ENCODE data around the gene CEBPB. TPM values are rescaled to one million over a fixed set of nuclear protein-coding genes. Genes with fewer than 3 reads are reported as not detected.

Gene CEBPB
- total and polyA plus RNA-seq, 4 donors = 19.7 to 61.8 (median 29.2) TPM

DNA sequence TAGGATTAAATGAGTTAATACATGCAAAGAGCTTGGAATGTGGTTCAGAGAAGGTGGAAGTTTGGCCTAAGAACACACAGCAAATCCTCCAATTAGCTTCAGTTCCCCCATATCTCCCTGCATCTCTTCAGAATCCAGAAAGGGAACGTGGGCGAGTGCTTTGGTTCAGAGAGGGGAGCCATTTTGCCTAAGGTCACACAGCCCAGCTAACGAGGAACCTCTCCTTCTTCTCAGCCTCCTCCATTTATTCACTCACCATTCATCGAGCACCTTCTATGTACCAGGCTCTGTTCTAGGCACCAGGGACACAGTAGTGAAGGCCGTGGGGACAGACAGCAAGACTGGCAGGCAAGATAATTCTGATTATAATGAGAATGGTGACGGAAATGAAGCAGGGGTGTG is 2.3 kb upstream of the CEBPB start:
- TF ChIP-seq FOXA1 (IDR thresholded peaks at IDR 0.05) (no peak), TAF1 (conservative IDR thresholded peaks at IDR 0.05) (no peak), RAD21 (IDR thresholded peaks at IDR 0.05) (no peak), RXRA (IDR thresholded peaks at IDR 0.05) (no peak), HNF4G (IDR thresholded peaks at IDR 0.05) (no peak)
- TF ChIP-seq, protein P1, sequence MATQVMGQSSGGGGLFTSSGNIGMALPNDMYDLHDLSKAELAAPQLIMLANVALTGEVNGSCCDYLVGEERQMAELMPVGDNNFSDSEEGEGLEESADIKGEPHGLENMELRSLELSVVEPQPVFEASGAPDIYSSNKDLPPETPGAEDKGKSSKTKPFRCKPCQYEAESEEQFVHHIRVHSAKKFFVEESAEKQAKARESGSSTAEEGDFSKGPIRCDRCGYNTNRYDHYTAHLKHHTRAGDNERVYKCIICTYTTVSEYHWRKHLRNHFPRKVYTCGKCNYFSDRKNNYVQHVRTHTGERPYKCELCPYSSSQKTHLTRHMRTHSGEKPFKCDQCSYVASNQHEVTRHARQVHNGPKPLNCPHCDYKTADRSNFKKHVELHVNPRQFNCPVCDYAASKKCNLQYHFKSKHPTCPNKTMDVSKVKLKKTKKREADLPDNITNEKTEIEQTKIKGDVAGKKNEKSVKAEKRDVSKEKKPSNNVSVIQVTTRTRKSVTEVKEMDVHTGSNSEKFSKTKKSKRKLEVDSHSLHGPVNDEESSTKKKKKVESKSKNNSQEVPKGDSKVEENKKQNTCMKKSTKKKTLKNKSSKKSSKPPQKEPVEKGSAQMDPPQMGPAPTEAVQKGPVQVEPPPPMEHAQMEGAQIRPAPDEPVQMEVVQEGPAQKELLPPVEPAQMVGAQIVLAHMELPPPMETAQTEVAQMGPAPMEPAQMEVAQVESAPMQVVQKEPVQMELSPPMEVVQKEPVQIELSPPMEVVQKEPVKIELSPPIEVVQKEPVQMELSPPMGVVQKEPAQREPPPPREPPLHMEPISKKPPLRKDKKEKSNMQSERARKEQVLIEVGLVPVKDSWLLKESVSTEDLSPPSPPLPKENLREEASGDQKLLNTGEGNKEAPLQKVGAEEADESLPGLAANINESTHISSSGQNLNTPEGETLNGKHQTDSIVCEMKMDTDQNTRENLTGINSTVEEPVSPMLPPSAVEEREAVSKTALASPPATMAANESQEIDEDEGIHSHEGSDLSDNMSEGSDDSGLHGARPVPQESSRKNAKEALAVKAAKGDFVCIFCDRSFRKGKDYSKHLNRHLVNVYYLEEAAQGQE (IDR thresholded peaks at IDR 0.05) = no peak
- TF ChIP-seq, protein P2, sequence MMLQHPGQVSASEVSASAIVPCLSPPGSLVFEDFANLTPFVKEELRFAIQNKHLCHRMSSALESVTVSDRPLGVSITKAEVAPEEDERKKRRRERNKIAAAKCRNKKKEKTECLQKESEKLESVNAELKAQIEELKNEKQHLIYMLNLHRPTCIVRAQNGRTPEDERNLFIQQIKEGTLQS (IDR thresholded peaks at IDR 0.05) = no peak
- no peak for DNase-seq (ENCODE audit: low spot score)
- WGBS = 94% methylated on average over 6 of the region's 6 CpGs
- Histone ChIP-seq H3K9me3 (ENCODE audit: control insufficient read depth in 4 of 4, low read length in 3 of 4) (no peaks in the 10 kb centered on the region), H3K36me3 (ENCODE audit: control insufficient read depth in 4 of 4, insufficient read depth in 3 of 4, low read depth in 1 of 4, low read length in 3 of 4) (peaks cover 0 to 7% (median 0%) of the 10 kb centered on the region in 4 donors), H3K9ac (ENCODE audit: low read depth in 1 of 2, low read length in 2 of 2) (peak overlapping the region; percentile 17 to 29), H3K4me3 (ENCODE audit: low read depth in 1 of 3, low read length in 3 of 3) (no peak overlapping the region), H3K27me3 (ENCODE audit: control insufficient read depth in 4 of 4, insufficient read depth in 4 of 4, low read length in 3 of 4) (no peaks in the 10 kb centered on the region), H3K4me1 (ENCODE audit: control insufficient read depth in 4 of 4, insufficient read depth in 4 of 4, low read length in 3 of 4) (peaks cover 0 to 34% (median 26%) of the 10 kb centered on the region in 4 donors), H3K27ac (ENCODE audit: low read depth in 1 of 2, low read length in 2 of 2) (peak overlapping the region; percentile 79 to 98)

DNA sequence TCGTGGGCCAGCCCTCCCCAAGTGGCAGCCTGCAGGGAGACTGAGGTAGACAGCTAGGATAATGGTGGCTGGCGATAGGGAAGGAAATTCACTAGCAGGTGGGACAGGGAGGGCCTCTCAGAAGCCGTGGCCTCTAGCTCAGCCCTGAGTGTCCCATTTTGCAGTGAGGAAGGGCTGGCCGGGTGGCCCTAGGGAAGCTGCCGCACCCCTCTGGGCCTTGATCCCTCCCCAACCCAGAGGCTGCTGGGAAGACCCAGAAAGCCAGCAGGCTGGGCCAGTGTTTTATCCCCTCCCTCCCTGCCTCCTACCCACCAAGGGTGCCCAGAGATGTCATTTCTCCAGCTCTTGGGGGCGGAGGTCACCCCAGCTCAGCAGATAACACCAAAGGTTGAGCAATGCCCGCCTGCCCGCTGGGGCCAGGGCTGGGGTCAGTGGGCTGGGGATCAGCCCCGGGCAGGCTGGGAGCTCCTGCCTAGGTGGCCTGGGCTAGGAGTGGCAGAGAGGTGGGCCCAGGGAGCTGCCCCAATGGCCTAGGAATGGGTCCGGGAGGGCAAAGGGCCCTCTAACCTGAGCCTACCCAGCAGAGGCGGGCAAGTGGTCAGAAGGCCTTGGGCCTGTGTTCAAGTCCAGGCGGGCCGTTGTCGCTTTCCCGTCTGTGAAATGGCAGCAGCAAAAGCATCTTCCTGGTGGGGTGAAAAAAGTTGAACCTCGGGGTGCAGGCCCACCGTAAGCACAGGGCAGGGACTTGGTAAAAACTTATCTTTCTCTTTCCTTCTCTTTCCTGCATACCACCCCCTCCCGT is 1.6 kb upstream of the CEBPB start:
- peaks cover 0 to 9% (median 0%) of the 10 kb centered on the region in 4 donors for H3K36me3 ChIP-seq (ENCODE audit: control insufficient read depth in 4 of 4, insufficient read depth in 3 of 4, low read depth in 1 of 4, low read length in 3 of 4)
- no peaks in the 10 kb centered on the region for H3K27me3 ChIP-seq (ENCODE audit: control insufficient read depth in 4 of 4, insufficient read depth in 4 of 4, low read length in 3 of 4)
- DNase-seq (ENCODE audit: low spot score) = peak; percentile 67
- H3K27ac ChIP-seq (ENCODE audit: low read depth in 1 of 2, low read length in 2 of 2) = peak overlapping the region; percentile 79 to 98
- peak overlapping the region; percentile 1 to 78 (median 28) for H3K4me3 ChIP-seq (ENCODE audit: low read depth in 1 of 3, low read length in 3 of 3)
- H3K9ac ChIP-seq (ENCODE audit: low read depth in 1 of 2, low read length in 2 of 2) = peak overlapping the region; percentile 24 to 64
- no peaks in the 10 kb centered on the region for H3K9me3 ChIP-seq (ENCODE audit: control insufficient read depth in 4 of 4, low read length in 3 of 4)
- H3K4me1 ChIP-seq (ENCODE audit: control insufficient read depth in 4 of 4, insufficient read depth in 4 of 4, low read length in 3 of 4) = peaks cover 0 to 42% (median 26%) of the 10 kb centered on the region in 4 donors
- 40% methylated on average over 18 of the region's 18 CpGs for WGBS
- TF ChIP-seq, protein P3, sequence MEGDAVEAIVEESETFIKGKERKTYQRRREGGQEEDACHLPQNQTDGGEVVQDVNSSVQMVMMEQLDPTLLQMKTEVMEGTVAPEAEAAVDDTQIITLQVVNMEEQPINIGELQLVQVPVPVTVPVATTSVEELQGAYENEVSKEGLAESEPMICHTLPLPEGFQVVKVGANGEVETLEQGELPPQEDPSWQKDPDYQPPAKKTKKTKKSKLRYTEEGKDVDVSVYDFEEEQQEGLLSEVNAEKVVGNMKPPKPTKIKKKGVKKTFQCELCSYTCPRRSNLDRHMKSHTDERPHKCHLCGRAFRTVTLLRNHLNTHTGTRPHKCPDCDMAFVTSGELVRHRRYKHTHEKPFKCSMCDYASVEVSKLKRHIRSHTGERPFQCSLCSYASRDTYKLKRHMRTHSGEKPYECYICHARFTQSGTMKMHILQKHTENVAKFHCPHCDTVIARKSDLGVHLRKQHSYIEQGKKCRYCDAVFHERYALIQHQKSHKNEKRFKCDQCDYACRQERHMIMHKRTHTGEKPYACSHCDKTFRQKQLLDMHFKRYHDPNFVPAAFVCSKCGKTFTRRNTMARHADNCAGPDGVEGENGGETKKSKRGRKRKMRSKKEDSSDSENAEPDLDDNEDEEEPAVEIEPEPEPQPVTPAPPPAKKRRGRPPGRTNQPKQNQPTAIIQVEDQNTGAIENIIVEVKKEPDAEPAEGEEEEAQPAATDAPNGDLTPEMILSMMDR (IDR thresholded peaks at IDR 0.05; ENCODE audit: low read depth, low read length, missing input control) = no peak
- peak; percentile 56 to 88 for TF ChIP-seq JUND (IDR thresholded peaks at IDR 0.05)
- TF ChIP-seq, protein P4, sequence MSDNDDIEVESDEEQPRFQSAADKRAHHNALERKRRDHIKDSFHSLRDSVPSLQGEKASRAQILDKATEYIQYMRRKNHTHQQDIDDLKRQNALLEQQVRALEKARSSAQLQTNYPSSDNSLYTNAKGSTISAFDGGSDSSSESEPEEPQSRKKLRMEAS (IDR thresholded peaks at IDR 0.05) = peak; percentile 95
- TF ChIP-seq, protein P2 (IDR thresholded peaks at IDR 0.05) = peak; percentile 33
- TF ChIP-seq, protein P5, sequence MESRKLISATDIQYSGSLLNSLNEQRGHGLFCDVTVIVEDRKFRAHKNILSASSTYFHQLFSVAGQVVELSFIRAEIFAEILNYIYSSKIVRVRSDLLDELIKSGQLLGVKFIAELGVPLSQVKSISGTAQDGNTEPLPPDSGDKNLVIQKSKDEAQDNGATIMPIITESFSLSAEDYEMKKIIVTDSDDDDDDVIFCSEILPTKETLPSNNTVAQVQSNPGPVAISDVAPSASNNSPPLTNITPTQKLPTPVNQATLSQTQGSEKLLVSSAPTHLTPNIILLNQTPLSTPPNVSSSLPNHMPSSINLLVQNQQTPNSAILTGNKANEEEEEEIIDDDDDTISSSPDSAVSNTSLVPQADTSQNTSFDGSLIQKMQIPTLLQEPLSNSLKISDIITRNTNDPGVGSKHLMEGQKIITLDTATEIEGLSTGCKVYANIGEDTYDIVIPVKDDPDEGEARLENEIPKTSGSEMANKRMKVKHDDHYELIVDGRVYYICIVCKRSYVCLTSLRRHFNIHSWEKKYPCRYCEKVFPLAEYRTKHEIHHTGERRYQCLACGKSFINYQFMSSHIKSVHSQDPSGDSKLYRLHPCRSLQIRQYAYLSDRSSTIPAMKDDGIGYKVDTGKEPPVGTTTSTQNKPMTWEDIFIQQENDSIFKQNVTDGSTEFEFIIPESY (IDR thresholded peaks at IDR 0.05) = peak; percentile 94
- TF ChIP-seq RAD21 (IDR thresholded peaks at IDR 0.05) = peak; percentile 59 to 68
- peak; percentile 41 for TF ChIP-seq TAF1 (conservative IDR thresholded peaks at IDR 0.05)
- peak; percentile 99 for TF ChIP-seq RXRA (IDR thresholded peaks at IDR 0.05)
- TF ChIP-seq HNF4G (IDR thresholded peaks at IDR 0.05) = peak; percentile 82
- peak; percentile 84 for TF ChIP-seq YY1 (IDR thresholded peaks at IDR 0.05)
- TF ChIP-seq SP1 (IDR thresholded peaks at IDR 0.05) = peak; percentile 99
- peak; percentile 92 to 95 for TF ChIP-seq HNF4A (conservative IDR thresholded peaks at IDR 0.05)
- peak; percentile 76 for TF ChIP-seq FOXA1 (IDR thresholded peaks at IDR 0.05)
- TF ChIP-seq NR2F2 (IDR thresholded peaks at IDR 0.05) = peak; percentile 76
- peak; percentile 44 for TF ChIP-seq FOXA2 (IDR thresholded peaks at IDR 0.05)
- TF ChIP-seq, protein P1 (IDR thresholded peaks at IDR 0.05) = peak; percentile 88
- peak in 1 of 2 donors; percentile 24 for TF ChIP-seq GABPA (IDR thresholded peaks at IDR 0.05 in 1 of 2, conservative IDR thresholded peaks at IDR 0.05 in 1 of 2)
- TF ChIP-seq EGR1 (IDR thresholded peaks at IDR 0.05; ENCODE audit: low read depth in 2 of 2) = peak; percentile 10 to 89

Measured in liver (tissue), 9 donors.